Measurements from ENCODE around the gene LRRK1.

LRRK1 gene

DNA sequence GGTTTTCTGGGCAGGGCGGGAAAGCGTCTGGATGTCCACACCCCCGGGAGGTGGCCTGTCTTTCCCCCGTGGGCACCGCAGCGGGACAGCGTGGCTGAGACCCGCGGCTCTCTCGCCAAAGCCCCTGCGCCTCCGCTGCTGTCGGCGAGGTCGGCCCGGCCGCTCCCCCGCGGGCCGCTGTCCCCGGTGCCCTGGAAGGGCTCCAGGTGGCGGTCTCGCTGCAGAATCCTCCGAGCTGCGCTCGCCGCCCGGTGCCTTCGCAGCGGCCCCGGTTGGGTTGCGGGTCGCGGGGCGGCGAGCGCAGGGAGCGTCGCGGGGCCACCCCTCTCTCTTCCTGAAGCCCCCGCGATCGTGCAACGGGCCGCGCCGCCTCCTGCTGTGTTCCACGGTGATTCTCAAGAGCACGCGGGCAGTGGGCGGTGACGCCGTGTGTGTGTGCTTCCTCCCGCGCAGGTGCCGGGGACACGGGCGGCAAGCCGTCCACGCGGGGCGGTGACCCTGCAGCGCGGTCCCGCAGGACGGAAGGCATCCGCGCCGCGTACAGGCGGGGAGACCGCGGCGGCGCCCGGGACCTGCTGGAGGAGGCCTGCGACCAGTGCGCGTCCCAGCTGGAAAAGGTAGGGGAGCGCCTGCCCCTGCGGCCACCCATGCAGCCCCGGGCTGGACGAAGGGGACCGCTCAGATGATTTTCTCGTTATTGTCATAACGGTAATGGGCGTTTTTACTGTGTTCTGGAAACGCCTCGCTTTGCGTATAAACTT is 54.4 kb downstream of the LRRK1 start:
- DNase-seq (ENCODE audit: low spot score), result no peak

DNA sequence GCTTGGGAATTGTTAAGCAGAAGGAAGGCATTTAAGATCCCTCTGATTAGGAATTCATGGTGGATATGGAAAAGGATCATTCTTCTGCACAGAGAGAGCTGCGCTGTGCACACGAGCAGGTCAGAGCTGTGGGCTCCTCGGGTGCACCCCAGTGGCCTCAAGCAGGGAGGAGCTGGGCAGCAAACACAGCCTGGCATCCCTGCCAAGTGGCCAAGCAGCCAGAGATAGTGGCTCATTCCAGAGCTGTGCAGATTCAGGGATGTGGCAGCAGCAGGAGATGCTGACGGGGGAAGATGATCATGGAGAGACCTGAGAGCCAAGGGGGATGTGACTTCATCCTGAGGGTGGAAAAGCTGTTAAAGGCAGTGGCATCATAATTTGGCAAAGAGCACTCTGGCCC is 55.9 kb downstream of the LRRK1 start:
- DNase-seq (ENCODE audit: low spot score), result no peak

DNA sequence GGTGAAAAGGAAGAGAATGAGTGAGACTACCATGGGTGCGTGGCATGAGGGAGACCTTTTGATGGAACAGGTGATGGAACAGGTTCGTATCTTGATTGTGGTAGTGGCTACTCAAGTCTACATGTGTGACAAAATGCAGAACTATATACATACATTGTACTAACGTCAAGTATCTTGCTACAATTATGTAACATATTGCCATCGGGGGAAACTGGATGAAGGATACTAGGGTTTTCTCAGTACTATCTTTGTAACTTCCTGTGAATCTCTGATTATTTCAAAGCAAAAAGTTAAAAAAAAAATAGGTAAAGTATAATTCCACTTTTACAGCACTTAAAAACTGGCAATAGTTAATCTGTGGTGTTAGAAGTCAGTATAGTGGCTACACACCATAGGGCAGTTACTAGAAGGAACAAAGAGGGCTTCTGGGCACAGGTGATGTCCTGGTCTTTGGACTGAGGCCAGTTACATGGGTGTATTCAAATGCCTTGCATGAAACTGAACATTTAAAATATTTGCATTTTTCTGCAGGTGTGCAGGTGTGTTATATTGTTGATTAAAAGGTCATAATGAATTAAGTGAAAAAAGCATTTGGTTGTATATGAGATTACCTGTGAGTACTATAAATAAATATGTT is 61.4 kb downstream of the LRRK1 start:
- DNase-seq (ENCODE audit: low spot score), result no peak

DNA sequence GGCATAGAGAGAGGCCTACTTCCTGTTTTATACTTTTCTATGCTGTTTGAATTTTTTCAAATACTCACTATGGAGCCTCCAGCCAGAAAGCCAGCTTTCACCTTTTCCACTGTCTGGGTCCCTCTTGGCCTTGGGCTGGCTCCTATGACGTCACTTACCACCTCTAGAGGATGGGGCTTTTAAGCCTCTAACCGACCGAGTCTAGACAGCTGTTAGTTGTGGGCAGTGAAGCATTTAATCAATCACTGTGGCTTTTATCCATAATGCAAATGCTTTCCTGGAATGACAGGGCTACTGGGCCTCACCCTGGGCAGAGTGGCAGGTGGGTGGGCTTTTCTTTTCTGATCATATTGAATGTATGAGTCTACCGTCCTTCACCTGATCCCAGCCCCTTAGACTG is 61.9 kb downstream of the LRRK1 start:
- no peak for DNase-seq (ENCODE audit: low spot score)

DNA sequence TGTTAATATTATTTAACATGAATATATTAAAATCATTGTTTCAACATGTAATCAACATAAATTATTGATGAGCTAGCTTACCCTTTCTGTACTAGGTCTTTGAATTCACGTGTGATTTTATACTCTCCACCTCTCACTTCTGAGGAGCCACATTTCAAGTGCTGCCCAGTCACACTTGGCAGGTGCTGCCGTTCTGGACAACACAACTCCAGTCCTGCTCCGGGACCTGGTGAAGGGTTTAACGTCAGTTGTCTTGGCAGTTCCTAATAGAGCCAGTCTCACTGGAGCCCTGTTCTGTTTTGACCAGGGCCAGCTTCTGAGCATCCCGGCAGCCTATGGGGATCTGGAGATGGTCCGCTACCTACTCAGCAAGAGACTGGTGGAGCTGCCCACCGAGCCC is 64.1 kb downstream of the LRRK1 start:
- DNase-seq (ENCODE audit: low spot score), result no peak

DNA sequence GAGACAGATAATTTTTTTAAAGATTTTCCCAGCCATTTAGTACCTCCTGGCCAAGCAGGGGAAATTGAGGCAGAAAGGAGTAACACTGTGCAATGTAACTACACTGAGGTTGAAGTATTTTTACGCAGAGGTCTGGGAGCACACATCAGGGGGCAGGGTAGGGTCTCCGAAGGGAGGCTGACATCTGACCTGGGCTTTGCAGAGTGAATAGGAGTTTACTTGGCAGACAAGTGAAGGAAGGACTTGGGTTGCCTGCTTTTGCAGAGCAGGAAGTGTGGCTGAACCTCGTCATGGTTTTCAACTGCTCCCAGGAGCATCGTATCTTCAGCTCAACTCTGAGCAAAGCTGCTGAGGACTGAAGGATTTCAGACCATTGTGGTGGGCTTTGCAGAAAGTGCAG is 66.2 kb downstream of the LRRK1 start:
- no peak for DNase-seq (ENCODE audit: low spot score)

DNA sequence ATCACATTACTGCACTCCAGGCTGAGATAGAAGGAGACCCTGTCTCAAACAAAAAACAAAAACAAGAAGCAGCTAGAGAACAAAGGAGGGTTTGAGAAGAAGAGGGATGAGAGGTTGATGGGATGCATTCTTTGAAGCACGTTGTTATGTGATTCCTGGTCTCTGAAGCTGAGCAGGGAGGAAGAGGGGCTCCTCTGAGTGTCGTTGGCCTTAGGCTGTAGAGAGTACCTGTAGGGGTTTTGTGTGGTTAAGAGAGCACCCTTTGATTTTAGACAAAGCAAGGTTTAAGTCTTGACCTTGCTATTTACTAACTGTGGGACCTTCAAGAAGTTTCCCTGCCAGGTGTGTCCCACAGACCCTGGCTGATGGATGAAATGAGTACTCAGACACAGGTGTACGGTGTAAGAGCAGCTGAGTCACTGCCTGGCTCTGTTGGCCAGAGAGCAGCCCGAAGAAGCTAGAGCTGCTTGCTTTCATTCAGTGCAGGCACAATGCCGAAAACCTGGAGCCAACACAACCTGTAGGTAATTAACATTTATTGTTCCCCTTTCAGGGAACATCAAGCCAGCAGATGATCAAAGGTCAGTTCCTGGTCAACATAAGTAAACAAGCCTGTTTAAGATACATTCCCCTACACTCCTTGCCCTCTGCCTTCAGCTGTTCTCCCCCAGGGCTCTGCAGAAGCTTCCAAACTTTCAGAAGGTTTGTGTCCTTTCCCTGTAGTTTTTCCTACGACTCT is 67.2 kb downstream of the LRRK1 start:
- DNase-seq (ENCODE audit: low spot score), result no peak

DNA sequence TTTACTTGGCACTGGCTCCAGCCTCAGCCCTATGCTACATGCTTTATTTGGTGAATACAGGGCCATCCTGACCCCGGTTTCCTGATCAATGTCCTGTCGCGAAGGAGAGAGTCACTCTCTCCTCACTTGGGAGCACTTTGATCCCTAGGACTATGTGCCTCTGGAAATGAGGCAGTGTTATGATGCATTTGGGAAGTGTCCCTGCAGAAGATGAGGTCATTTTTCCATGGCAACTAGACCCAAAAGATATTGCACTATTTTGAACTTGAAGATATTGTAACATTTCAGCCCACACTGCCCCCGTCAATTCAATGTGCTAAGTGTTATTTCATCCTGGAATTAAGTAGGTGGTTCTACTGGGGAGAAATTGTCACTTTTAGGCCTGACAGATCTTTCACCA is 68.0 kb downstream of the LRRK1 start:
- DNase-seq (ENCODE audit: low spot score), result no peak

DNA sequence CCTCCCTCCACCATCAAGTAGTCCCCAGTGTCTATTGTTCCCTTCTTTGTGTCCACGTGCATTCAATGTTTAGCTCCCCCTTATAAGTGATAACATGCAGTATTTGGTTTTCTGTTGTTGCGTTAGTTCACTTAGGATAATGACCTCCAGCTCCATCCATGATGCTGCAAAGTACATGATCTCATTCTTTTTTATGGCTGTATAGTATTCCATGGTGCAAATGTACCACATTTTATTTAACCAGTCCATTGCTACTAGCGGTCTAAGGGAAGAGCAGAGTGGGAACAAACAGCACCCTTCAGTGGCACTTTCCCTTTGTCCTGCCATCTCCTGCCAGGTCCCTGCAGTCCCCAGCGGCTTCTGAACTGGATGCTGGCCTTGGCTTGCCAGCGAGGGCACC is 69.1 kb downstream of the LRRK1 start:
- no peak for DNase-seq (ENCODE audit: low spot score)

DNA sequence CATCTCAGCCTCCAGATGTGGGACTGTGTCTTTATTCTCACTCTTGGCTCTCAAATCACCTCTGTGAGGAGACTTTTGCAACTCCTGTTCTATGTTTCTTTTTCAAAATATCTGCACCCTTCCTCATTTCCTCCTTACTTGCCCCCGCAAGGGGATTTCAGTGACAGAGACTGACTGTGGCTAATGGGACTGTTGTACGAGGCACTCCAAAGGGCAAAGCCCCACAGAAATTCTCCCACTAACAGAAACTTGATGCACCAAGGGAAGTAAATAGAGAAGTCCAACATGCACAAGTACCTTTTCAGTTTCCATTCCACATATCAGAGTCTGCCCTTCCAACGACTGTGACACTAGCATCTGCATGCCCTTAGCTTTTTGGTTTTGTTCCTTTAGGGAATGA is 69.7 kb downstream of the LRRK1 start:
- DNase-seq (ENCODE audit: low spot score), result no peak

DNA sequence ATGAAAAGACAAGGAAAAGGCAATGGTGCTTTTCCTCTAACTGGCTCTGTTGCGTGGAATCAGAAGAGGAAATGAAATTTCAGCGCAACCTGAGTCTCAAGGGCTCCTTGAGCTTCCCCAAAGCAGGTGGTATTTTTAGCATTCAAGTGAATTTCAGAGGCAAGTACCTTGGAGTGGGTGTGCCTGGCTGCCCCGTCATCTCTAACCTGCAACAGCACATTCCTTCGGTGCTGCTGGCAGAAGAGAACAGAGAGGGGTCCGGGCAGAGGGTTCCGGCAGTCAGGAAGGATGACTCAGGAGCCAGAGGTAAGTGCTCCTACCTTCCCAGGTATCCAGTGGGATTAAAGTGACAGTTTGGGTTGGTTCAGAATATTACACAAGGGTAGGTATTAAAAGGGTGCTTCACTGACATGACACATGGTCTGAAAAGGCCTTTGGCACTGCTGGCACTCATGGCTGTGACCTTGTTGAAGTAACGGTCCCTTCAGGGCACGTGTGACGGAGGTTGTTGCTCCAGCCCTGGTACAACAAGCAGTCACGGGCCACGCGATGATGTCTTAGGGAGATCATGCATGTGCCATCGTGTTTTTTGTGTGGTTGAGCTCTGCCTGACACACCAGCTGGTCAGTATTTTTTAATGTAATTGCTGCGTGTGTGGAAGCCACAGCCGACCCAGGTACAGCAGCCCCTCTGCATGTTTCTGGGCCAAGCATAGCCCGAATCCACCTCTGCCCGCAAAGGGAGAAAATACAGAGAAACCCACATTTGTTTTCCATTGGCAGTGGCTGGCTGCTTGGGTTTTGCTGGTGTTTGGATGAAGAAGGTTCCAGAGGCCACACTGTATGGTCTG is 75.7 kb downstream of the LRRK1 start:
- DNase-seq (ENCODE audit: low spot score), result no peak

DNA sequence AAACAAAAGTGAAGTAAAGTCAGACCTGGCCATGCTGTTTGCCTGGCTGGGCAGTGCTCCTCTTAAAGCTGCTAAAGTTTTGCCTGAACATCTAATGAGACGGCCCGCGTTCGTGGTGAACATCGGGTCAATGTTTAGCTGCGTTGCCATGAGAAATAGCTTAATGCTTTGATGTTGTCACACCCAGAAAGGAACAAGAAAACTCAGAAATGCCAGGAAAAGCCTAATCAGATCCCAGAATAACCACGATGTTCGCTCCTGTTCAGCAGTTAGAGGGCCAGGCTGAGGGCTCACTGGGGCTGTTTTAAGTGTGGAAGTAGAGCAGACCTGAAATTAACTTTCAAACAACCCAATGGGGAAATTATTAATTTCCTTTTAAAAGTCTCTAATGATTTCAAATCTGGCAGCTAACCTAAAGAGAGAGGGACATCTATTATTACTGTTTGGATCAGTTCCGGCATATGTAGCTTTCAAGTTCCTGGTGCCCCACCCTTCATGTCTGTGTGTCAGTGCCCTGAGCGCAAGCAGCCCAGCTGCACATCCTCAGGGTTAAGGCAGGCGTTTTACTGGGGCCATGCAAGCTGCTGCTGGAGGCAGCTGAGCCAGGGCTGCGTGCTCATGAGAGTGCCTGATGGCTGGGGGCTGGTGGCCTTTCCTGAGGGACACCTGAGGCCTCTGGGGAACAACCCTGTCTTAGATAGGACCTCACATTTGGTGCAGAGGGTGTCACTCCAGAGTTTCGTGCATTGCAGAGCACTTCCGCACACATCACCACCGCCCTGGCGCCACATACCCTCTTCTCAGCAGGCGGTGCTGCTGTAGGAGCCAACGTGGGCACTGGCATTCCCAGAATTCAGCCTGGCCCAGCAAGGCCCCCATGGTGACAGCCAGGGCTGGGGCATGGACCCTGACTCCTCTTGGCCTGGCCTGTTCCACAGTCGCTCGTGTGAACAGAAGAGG is 76.6 kb downstream of the LRRK1 start:
- DNase-seq (ENCODE audit: low spot score), result no peak

DNA sequence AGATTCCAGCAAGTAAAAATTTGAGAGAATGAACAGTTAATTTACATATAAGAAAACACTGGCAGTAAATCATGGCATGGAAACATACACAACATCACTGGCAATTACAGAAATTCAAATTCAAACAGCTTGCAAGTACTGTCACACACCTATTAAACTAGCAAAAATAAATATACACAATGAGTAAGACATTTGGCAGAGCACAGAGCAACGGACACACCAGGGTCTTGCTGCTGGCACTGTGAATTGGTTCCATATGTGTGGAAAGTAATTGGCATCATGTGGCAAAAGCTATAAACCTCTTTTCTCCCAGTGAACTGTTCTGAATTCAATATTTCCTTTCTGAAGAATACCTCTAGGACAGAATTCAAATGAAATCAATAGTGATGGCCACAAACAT is 78.3 kb downstream of the LRRK1 start:
- DNase-seq (ENCODE audit: low spot score), result no peak

DNA sequence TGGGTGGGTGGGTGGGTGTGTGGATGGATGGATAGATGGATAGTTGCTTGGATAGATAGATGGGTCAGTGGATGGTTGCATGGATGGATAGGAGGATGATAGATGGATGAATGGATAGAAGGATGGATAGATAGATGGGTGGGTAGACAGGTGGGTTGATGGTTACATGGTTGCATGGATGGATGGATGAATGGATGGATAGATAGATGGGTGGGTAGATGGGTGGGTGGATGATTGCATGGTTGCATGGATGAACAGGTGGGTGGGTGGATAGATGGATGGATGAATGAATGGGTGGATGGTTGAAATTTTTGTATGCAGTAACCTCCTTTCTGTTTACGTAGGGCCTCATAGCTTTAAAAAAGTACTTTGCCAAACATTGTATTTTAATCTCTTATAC is 79.5 kb downstream of the LRRK1 start:
- no peak for DNase-seq (ENCODE audit: low spot score)

DNA sequence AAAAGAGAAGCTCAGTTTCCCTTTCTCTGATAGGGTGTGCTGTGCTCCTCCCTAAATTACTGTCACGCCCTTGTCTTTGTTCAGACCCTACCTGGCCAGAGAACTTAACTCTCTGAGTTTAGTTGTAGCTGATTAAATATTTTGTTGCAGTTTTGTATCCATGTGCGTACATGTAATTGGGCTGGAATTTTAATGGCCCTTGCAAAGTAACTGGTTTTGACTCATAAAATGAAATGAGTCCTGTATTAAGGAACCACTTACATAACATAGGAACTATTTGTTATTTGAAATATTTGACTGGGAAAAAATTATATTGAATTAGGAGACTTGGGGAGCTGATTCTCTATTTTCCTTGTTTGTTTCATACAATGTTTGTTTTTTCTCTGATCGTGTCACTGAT is 80.2 kb downstream of the LRRK1 start:
- DNase-seq (ENCODE audit: low spot score), result no peak

DNA sequence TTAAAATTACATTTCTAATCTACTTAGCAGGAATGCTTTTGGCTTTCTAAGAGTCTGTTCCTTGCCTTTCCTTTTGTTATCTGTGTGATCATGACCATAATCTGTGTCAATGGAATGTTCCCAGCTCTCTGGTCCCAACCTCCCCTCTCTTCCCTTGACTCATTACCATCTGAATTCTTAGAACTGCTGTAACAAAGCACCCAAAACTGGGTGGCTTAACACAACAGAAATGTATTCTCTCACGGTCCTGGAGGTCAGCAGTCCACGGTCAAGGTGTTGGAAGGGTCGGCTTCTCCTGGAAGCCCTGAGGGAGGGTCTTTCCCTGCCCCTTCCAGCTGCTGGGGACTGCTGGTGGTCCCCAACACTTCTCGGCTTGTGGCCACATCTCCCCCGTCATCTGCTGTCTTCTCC is 81.1 kb downstream of the LRRK1 start:
- no peak for DNase-seq (ENCODE audit: low spot score)

DNA sequence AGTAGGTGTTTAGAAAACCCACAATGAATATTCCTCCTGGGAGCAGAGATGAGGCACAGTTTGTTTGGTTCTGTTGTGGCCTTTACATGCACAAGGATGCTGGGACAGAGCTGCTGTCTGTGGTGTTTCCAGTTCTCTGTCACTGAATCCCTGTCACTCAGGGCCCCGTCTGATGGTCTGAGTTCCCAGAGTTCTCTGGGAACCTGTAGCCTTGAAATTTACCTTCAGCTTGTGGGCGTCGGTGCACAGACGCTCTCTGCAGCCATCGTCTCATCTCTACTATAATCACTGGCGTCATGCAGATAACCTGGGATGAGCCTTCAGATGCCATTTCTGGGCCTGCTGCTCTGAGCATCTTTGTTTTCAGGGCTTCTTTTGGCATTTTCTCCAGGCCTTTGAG is 81.9 kb downstream of the LRRK1 start:
- no peak for DNase-seq (ENCODE audit: low spot score)

DNA sequence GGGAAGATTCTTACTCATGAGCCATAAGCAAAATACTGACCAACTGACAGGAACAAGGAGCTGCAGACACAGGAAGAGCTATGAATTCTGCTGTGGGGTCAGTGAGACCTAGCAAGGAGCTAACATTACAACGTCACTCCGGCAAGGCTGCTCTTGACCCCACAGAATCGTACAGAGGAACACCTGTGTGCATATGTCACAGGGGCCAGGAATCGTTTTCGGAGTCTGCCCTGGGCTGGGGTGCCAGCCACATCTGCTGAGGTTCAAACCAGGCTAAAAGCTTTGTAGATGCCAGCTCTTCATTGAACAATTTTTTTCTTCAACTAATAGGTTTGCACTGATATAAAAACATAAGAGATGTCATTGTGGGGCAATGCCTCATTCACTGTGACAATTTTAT is 82.6 kb downstream of the LRRK1 start:
- DNase-seq (ENCODE audit: low spot score), result no peak

DNA sequence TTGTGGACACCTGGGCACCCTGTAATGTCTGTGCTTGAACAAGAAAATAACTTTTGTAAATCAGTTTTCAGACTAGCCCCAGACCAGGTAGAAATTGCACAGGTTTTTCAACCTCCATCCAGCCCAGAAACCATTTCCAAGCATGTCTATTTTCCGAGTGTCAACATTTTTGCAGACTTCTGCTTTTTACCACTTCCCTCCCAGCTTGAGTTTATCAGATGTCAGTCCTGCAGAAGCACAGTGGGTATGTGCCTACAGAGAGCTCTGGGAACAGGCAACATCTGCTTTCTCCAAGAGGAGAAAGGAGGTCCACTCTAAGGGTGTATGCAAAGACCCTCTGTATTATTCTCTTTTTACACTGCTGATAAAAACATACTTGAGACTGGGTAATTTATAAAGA is 83.9 kb downstream of the LRRK1 start:
- no peak for DNase-seq (ENCODE audit: low spot score)

DNA sequence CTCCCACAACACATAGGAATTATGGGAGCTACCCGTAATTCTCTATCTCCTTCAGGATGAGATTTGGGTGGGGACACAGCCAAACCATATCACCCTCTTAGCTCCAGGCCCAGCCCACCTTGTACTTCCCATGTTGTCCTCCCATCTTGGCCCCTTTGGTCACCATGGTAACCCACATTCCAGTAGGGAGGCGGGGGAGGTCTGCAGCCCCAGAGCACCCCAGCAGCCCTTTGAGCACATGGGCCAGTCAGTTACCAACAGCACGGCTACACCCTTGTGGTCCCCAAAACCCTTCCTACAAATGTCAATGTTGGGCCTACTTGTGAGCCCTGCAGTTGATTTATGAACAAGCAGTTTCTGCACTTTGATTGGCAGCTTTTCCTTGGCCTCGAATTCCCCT is 84.5 kb downstream of the LRRK1 start:
- DNase-seq (ENCODE audit: low spot score), result no peak

DNA sequence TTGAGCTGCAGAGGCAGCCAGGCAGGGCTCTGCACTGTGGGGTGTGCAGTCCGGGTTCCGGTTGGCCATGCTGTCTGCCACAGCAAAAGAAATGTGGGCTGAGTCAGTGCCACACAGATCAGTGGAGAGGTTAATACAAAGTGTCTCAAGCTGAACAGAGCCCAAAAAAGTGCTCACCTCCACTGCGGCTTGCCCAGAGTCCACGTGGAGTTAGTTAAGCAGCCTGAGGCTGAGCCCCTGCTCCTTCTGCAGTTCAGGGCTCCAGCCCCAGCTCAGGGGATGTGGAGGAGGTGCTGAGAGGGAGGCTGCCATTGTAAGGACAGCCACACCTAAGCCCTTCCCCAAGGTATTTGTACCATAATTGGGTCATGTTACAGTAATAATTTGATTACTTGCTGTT is 85.3 kb downstream of the LRRK1 start:
- DNase-seq (ENCODE audit: low spot score), result no peak
